HepG2 (cell line): ENCODE results near the gene FSD1.

Experiments used
- ESRRA ChIP-seq: sonication (generic); formaldehyde crosslinking; IDR thresholded peaks from 2 replicates; pipeline ENCODE4 v1.5.1; 2020; ENCODE audit warnings: mild to moderate bottlenecking, low read depth, missing genetic modification reagents
- EZH2 ChIP-seq: conservative IDR thresholded peaks from 2 replicates; pipeline ENCODE4 v1.6.1; 2012; ENCODE audit warnings: mild to moderate bottlenecking, low read depth, low read length, moderate library complexity
- JUN ChIP-seq: sonication (generic); formaldehyde crosslinking; IDR thresholded peaks from 2 replicates; pipeline ENCODE4 v1.4.0; 2020; ENCODE audit warnings: mild to moderate bottlenecking, missing genetic modification reagents
- POGZ ChIP-seq: sonication (generic); formaldehyde crosslinking; IDR thresholded peaks from 2 replicates; pipeline ENCODE4 v1.4.0; 2020; ENCODE audit warnings: mild to moderate bottlenecking, missing genetic modification reagents
- SMARCC2 ChIP-seq: fragments of 450-650 bp; IDR thresholded peaks from 2 replicates; pipeline ENCODE4 v1.6.1; 2017; ENCODE audit warnings: antibody characterized with exemption, mild to moderate bottlenecking
- ZNF749 ChIP-seq: sonication (generic); formaldehyde crosslinking; IDR thresholded peaks from 2 replicates; pipeline ENCODE4 v1.8.0; 2022; ENCODE audit warnings: mild to moderate bottlenecking, missing genetic modification reagents, moderate library complexity, borderline replicate concordance
- TF ChIP-seq, protein P1 (sequence below), 2 experiments: fragments of 450-650 bp in 1 of 2; sonication (generic) in 1 of 2; formaldehyde crosslinking; IDR thresholded peaks; 2 replicates each; pipeline versions ENCODE4 v1.5.0 to v1.8.0; 2020 to 2022; ENCODE audit warnings: mild to moderate bottlenecking in 1 of 2, missing genetic modification reagents in 1 of 2
- TF ChIP-seq, protein P2 (sequence below): sonication (generic); formaldehyde crosslinking; IDR thresholded peaks from 2 replicates; pipeline ENCODE4 v1.5.0; 2020; ENCODE audit warnings: mild to moderate bottlenecking, missing genetic modification reagents, moderate library complexity

DNA sequence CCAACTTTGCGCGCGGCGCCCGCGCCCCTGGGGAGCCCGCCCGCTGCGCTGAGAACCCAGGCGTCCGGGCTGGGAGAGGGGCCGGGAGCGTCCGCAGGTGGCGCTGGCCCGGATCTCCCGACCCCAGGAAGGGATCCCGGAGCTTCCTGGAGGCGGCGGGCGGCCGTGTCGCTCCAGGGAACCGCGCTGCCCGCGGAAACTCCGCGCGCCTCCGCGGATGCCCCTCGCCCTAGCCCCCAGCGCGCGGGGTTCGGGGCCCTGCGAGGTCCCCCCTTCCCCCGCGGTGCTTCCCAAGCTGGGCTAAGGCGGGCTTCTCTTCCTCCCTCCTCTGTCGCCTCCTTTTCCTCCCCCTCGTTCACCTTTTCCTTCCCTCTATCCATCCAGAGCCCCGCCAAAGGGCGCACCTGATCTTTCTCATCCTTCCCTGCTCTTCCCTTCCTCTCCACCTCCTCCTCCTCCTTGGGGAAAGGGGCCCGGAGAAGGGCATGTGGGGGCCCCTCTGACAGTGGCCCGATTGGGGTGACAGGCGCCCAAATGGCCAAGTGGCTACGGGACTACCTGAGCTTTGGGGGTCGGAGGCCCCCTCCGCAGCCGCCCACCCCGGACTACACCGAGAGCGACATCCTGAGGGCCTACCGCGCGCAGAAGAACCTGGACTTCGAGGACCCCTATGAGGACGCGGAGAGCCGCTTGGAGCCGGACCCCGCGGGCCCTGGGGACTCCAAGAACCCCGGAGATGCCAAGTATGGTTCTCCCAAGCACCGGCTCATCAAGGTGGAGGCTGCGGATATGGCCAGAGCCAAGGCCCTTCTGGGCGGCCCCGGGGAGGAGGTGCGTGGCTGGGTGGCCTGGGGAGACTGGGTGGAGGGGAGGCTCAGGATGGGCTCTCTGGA, 24.6 kb upstream of the FSD1 start:
- TF ChIP-seq ZNF749 (CRISPR knock-in tag) (no peak), JUN (CRISPR knock-in tag) (no peak), SMARCC2 (no peak), EZH2 (no peak), ESRRA (no peak), POGZ (CRISPR knock-in tag) (no peak)
- TF ChIP-seq, protein P1, sequence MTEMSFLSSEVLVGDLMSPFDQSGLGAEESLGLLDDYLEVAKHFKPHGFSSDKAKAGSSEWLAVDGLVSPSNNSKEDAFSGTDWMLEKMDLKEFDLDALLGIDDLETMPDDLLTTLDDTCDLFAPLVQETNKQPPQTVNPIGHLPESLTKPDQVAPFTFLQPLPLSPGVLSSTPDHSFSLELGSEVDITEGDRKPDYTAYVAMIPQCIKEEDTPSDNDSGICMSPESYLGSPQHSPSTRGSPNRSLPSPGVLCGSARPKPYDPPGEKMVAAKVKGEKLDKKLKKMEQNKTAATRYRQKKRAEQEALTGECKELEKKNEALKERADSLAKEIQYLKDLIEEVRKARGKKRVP (CRISPR knock-in tag; IDR thresholded peaks at IDR 0.05) = no peak
- TF ChIP-seq, protein P2, sequence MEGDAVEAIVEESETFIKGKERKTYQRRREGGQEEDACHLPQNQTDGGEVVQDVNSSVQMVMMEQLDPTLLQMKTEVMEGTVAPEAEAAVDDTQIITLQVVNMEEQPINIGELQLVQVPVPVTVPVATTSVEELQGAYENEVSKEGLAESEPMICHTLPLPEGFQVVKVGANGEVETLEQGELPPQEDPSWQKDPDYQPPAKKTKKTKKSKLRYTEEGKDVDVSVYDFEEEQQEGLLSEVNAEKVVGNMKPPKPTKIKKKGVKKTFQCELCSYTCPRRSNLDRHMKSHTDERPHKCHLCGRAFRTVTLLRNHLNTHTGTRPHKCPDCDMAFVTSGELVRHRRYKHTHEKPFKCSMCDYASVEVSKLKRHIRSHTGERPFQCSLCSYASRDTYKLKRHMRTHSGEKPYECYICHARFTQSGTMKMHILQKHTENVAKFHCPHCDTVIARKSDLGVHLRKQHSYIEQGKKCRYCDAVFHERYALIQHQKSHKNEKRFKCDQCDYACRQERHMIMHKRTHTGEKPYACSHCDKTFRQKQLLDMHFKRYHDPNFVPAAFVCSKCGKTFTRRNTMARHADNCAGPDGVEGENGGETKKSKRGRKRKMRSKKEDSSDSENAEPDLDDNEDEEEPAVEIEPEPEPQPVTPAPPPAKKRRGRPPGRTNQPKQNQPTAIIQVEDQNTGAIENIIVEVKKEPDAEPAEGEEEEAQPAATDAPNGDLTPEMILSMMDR (CRISPR knock-in tag) = no peak
